HL-60/S4 (cell line): ENCODE data around the gene IRF4.

Experiments used
- in situ Hi-C: fragments of 300-500 bp; cut with MboI; formaldehyde crosslinking; loops from 2 replicates; pipeline ENCODE4 v1.14.3; 2022; ENCODE audit warnings: low sequenced_read_pairs

Gene IRF4

GRCh38 chr6:436308-437036 lies 44.9 kb downstream of the IRF4 start:
- in situ Hi-C loops: no loop called here

- in situ Hi-C loops: no loop called here
Observed at GRCh38 chr6:437037-437392, 45.5 kb downstream of the IRF4 start.

GRCh38 chr6:438634-439170 lies 47.1 kb downstream of the IRF4 start:
- in situ Hi-C loops: no loop called here

GRCh38 chr6:439641-440167 lies 48.2 kb downstream of the IRF4 start:
- in situ Hi-C loops: no loop called here

GRCh38 chr6:441126-441920 lies 49.8 kb downstream of the IRF4 start:
- in situ Hi-C loops: no loop called here

GRCh38 chr6:443621-444159 lies 52.1 kb downstream of the IRF4 start:
- in situ Hi-C loops: no loop called here

- in situ Hi-C loops: no loop called here
Observed at GRCh38 chr6:444653-445275, 53.2 kb downstream of the IRF4 start.

GRCh38 chr6:445571-446417 lies 54.2 kb downstream of the IRF4 start:
- in situ Hi-C loops: no loop called here

- in situ Hi-C loops: no loop called here
Observed at GRCh38 chr6:446418-447366, 55.1 kb downstream of the IRF4 start.

- in situ Hi-C loops: no loop called here
Observed at GRCh38 chr6:447381-448165, 56.0 kb downstream of the IRF4 start.

- in situ Hi-C loops: no loop called here
Observed at GRCh38 chr6:448296-449056, 56.9 kb downstream of the IRF4 start.

- in situ Hi-C loops: no loop called here
Observed at GRCh38 chr6:449057-449430, 57.5 kb downstream of the IRF4 start.

GRCh38 chr6:449486-450419 lies 58.2 kb downstream of the IRF4 start:
- in situ Hi-C loops: no loop called here

GRCh38 chr6:451336-451735 lies 59.8 kb downstream of the IRF4 start:
- in situ Hi-C loops: no loop called here

GRCh38 chr6:451847-452246 lies 60.3 kb downstream of the IRF4 start:
- in situ Hi-C loops: no loop called here

GRCh38 chr6:452301-453067 lies 60.9 kb downstream of the IRF4 start:
- in situ Hi-C loops: no loop called here
